GM19023 (cell line): ENCODE results near the gene IQCE.
"Not testable (repeated sequence)": the region's sequence is repeated elsewhere in the genome, so short reads cannot be mapped to it uniquely, and the experiment has no call there.

Experiments
- ATAC-seq: cut with Tn5 transposase; IDR thresholded peaks from one replicate; pipeline ENCODE4 v1.9.1; 2021; ENCODE audit warnings: mild to moderate bottlenecking, moderate library complexity; ENCODE audit not compliant: unreplicated experiment

Gene IQCE

DNA sequence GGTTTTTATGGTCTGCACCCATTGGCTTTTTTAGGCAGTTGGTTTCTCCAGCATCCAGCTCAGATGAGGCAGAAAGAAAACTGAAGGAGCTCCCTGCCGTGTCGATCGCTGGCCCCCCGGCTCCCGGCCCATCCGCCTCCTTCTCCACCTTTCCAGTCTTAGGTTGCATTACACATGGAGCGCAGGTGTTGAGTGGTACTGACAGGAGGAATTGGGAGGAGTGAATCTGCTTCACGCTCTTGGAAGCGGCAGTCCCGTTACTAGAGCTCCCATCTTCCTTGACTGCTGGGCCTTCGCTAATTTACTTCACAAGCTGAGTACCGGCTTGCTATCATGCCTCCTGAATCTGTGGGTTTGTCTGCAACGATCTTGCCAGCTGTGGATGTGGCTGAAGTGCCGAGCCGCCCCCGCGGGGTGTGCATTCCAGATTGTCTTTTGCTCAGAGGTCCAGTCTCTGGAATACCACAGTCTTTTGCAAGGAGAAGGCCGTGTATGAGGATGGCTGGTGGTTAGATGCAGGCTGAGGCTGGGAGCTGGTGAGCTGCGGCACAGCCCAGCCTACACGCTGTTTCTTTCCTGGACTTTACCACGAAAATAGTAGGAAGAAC lies 17.1 kb downstream of the IQCE start:
- ATAC-seq = no peak

GRCh38 chr7:2576742-2577491 lies 18.1 kb downstream of the IQCE start:
- no peak for ATAC-seq

DNA sequence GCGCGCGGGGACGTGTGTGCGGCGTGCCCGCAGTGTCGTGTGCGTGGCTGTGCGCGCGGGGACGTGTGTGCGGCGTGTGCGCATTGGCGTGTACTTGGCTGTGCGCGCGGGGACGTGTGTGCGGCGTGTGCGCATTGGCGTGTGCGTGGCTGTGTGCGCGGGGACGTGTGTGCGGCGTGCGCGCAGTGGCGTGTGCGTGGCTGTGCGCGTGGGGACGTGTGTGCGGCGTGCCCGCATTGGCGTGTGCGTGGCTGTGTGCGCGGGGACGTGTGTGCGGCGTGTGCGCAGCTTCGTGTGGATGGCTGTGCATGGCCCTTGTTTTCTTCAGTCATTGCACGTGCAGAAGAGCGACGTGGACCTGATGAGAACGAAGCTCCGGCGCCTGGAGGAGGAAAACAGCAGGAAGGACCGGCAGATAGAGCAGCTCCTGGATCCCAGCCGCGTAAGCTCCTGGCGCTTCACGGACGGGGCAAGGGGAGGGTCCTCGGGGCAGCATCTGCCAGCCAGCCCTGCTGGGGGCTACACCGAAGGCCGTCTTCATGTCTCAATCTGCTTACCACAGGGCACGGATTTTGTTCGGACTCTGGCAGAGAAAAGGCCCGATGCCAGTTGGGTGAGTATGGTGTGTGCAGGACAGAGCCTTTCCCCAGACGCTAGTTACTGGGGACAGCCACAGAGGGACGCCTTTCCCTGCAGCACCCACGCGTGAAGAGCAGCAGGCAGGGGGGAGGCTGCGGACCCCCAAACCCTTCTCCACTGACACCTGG lies 19.3 kb downstream of the IQCE start:
- ATAC-seq = no peak

DNA sequence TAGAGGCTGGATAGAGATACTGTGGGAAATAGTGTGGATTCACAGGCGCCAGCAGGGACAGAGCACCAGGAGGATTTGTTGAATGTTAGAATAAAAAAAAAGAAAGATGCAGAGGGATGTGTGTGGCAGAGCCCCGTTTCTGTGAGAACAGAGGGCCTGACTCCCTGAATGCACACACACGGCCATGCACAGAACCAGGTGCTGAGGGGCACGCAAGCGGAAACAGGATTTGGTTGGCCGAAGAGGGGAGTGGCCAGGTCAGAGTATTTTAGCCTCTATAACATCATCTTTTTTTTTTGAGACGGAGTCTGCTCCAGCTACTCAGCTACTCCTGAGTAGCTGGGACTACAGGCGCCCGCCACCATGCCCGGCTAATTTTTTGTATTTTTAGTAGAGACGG lies 21.9 kb downstream of the IQCE start:
- ATAC-seq = no peak

DNA sequence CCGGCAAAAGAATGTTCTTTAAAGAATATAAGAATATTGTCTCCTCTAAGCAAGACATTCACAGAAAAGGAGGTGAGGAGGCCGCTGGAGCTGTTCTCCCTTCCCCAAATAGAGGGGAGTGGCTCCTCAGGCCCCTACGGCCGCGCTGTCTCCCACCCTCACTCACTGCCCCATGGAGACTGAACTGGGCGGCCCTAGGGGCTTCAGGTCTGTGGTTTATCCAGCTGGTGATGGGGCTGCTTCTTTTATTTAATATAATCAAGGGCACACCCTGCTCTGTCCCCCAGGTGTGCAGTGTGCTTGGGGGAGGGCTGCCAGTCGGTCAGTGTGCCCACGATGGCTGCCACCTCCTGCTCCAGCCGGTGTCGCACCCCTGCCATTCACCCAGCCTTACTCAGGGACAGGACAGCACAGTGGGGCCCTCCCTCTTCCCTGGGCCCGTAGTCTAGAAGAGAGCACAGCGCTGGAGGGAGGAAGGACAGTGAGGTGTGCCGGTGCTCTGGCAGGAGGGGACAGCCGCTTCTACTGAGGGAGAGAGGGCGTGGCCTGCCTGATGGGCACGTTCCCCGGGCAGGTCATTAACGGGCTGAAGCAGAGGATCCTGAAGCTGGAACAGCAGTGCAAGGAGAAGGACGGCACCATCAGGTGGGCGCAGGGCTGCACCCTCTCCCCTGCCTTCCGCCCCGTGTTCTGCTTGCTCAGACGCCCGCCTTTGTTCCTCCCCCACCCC lies 23.4 kb downstream of the IQCE start:
- ATAC-seq = no peak

GRCh38 chr7:2583798-2584580 lies 25.2 kb downstream of the IQCE start:
- no peak for ATAC-seq

DNA sequence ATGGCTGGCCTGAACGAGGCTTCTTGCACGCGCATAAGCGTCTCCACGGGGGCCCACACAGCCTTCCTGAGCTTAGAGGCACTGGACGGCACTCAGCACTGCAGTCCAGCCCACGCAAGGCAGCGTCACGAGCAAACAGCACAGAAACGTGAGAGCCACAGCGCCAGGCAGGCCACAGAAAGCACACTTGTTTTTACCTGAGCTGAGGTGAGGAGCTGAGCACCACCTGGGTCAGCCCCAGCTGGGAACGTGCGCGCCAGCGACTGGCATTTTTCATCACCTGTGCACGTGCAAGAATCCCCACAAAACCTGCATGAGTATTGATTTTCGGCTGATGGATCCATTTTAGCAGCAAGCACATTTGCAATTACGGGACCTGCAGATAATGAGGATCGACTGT lies 26.7 kb downstream of the IQCE start:
- no peak for ATAC-seq

GRCh38 chr7:2586326-2587020 lies 27.7 kb downstream of the IQCE start:
- no peak for ATAC-seq

DNA sequence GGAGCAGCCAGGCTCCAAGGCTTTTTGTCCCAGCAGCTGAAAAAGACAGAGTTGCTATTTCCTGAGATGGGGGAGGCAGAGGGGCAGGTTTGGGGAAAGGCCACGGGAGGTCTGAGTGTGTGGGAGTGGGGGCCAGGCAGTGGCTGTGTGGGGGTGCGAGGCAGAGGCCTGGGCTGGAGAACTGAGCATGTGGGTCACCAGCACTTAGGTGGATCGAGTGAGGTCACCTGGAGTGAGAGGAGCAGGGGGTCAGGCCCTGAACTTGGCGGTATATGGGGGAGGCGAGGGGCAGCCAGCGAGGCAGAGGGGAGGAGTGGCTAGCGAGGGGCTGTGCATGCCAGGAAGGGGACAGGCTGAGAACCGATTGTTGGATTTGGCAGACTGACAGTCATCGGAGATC lies 28.4 kb downstream of the IQCE start:
- no peak for ATAC-seq

DNA sequence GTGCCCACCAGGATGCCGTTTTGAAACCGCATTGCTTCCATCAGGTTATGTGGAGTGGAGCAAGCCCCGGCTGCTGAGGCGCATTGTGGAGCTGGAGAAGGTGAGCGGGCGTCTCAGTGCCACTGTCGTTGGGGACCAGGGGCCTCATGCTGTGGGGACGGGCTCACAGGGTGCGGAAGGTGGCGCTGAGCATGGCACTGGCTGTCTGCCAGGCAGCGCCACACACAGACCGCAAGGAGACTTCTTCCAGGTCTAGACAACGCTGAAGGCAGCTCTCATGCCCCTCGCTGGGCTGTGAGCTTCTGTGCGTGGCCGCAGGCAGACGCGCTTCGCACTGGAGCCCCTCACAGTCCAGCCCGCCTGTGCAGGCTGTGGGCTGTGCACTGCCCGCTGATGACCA lies 29.0 kb downstream of the IQCE start:
- no peak for ATAC-seq

- ATAC-seq = no peak
Measured at GRCh38 chr7:2589341-2589740, 30.6 kb downstream of the IQCE start.

DNA sequence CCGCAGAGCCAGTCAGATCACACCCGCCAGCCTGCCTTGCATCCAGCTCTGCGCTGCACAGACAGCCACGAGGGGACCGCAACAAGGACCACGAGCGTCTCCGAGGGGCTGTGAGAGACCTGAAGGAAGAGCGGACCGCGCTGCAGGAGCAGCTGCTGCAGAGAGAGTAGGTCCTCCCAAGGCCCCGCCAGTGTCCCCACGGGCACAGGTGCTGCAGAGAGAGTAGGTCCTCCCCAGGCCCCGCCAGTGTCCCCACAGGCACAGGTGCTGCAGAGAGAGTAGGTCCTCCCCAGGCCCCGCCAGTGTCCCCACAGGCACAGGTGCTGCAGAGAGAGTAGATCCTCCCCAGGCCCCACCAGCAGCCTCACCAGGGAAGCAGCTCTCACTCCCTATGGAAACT lies 31.2 kb downstream of the IQCE start:
- ATAC-seq = not testable (repeated sequence)

GRCh38 chr7:2592375-2592865 lies 33.6 kb downstream of the IQCE start:
- no peak for ATAC-seq

- no peak for ATAC-seq
Measured at GRCh38 chr7:2593036-2593727, 34.4 kb downstream of the IQCE start.

DNA sequence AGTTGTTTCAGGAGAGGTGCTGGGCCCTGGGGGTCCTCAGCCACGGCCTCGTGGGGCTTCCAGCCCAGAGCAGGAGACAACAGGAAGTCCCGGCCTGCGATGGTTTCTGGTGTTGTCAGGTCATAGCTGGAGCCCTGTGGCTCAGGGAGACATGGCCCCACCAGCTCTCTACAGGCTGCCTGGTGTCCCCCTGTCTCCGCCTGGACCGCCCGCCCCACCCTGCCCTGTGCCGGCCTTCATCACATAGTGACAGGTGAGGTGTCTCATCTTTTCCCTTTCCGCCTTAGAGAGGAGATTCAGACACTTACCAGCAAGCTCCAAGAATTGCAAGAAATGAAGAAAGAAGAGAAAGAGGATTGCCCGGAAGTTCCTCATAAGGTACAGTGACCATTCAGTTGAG lies 35.8 kb downstream of the IQCE start:
- no peak for ATAC-seq

DNA sequence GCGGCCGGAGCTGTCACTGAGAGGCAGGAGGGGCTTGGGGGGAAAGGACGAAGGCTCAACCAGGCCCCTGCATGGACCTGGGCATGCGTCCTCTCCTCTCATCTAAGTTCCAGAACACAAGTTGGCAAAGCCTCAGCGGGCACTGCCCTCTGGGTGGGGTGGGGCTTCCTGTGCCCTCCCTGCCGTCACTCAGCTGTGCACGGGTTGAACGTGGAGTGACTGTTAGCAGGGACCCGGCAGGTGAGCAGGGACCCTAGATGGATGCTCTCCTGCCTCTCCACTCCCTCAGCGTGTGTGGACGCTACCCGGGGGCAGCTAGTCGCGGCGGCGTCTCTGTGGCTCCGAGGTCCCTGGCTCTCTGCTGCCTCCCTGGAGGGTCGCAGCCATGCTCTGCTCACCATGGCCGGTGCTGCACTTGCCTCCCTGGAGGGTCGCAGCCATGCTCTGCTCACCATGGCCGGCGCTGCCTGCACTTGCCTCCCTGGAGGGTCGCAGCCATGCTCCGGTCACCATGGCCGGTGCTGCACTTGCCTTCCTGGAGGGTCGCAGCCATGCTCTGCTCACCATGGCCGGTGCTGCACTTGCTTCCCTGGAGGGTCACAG lies 36.6 kb downstream of the IQCE start:
- ATAC-seq = no peak

DNA sequence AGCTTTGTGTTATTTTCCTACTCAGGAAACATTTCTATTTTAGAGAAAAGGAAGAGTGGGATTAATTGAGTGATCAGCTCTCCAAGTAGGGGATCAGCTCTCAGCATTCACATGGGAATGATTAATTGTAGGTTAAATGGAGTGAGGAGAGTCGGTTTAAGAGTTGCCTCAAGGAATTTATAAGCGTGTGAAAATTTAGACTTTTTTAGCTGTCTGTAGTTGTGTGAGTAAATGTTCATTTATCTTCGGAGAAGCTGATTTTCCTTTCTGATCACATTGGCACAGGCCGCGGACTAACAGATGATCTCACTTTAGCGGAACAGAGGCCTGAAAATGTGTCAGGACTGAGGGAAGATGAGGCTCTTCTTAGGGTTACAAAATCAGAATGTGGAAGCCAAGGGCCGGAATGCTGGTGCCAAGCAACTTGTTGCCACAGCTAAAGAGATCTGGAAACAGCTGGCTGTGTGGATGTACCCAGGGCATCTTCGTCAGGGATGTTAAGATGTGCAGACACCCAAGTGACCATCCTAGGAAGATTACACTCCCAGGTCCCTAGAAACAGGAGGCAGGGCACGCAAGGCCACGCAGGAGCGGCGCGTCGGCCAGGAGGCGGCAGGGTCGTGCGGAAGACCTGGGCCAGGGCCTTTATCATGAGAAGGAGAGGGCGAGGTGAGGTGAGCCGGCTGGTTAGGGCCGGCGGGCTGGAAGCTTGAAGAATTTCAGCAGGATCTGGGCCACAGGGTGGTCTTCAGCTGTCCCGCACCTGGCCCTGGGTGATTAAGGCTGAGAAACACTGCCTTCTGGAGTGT lies 37.9 kb downstream of the IQCE start:
- ATAC-seq = no peak

GRCh38 chr7:2597273-2597640 lies 38.5 kb downstream of the IQCE start:
- ATAC-seq = no peak
